Parathyroid adenoma (tissue), 2 donors: ENCODE results near the gene CFAP43.

Experiments
- H2AFZ ChIP-seq: fragments of 300-600 bp; sonication (generic); one replicate; pipeline ENCODE4 v1.7.0; 2017; ENCODE audit warnings: antibody characterized with exemption, mild to moderate bottlenecking
- H3K27ac ChIP-seq: fragments of 300-600 bp; sonication (generic); one replicate; pipeline ENCODE4 v1.7.0; 2017
- H3K27me3 ChIP-seq: fragments of 300-600 bp; sonication (generic); one replicate; pipeline ENCODE4 v1.7.0; 2017; ENCODE audit warnings: low read length; ENCODE audit not compliant: control insufficient read depth, insufficient read depth
- H3K36me3 ChIP-seq: fragments of 300-600 bp; sonication (generic); one replicate; pipeline ENCODE4 v1.7.0; 2017; ENCODE audit warnings: low read length; ENCODE audit not compliant: control insufficient read depth, insufficient read depth
- H3K4me1 ChIP-seq: fragments of 300-600 bp; sonication (generic); one replicate; pipeline ENCODE4 v1.7.0; 2017; ENCODE audit warnings: control low read depth
- H3K4me2 ChIP-seq: fragments of 300-600 bp; sonication (generic); one replicate; pipeline ENCODE4 v1.7.0; 2017; ENCODE audit warnings: low read length
- H3K4me3 ChIP-seq: fragments of 300-600 bp; sonication (generic); one replicate; pipeline ENCODE4 v1.7.0; 2017; ENCODE audit warnings: low read depth, low read length
- H3K79me2 ChIP-seq: fragments of 300-600 bp; sonication (generic); one replicate; pipeline ENCODE4 v1.7.0; 2017; ENCODE audit warnings: control low read depth
- H3K9ac ChIP-seq: fragments of 300-600 bp; sonication (generic); one replicate; pipeline ENCODE4 v1.7.0; 2017; ENCODE audit warnings: mild to moderate bottlenecking
- H3K9me3 ChIP-seq: fragments of 300-600 bp; sonication (generic); one replicate; pipeline ENCODE4 v1.7.0; 2017; ENCODE audit warnings: low read length; ENCODE audit not compliant: control insufficient read depth
- CTCF ChIP-seq: fragments of 300-600 bp; sonication (generic); IDR thresholded peaks from one replicate; pipeline ENCODE4 v1.7.0; 2017; ENCODE audit warnings: antibody characterized with exemption, mild to moderate bottlenecking
- donor health status: primary hyperparathyroidism.

The CFAP43 gene

GRCh38 chr10:104092749-104093148 is 139.4 kb downstream of the CFAP43 start:
- Histone ChIP-seq H3K4me3 (no peak overlapping the region), H3K79me2 (no peaks in the 10 kb centered on the region), H3K27ac (no peak overlapping the region), H3K36me3 (no peaks in the 10 kb centered on the region), H3K9ac (no peak overlapping the region), H3K27me3 (no peaks in the 10 kb centered on the region), H3K9me3 (no peaks in the 10 kb centered on the region), H3K4me1 (no peaks in the 10 kb centered on the region), H3K4me2 (no peak overlapping the region), H2AFZ (no peak overlapping the region)
- TF ChIP-seq CTCF = no peak

GRCh38 chr10:104090611-104091010 is 141.6 kb downstream of the CFAP43 start:
- H3K4me3 ChIP-seq = no peak overlapping the region
- no peaks in the 10 kb centered on the region for H3K4me1 ChIP-seq
- no peaks in the 10 kb centered on the region for H3K79me2 ChIP-seq
- H3K9me3 ChIP-seq = no peaks in the 10 kb centered on the region
- H3K36me3 ChIP-seq = no peaks in the 10 kb centered on the region
- no peak overlapping the region for H2AFZ ChIP-seq
- no peak for TF ChIP-seq CTCF
- no peak overlapping the region for H3K9ac ChIP-seq
- H3K4me2 ChIP-seq = no peak overlapping the region
- H3K27me3 ChIP-seq = no peaks in the 10 kb centered on the region
- H3K27ac ChIP-seq = no peak overlapping the region

- Histone ChIP-seq H3K9me3 (no peaks in the 10 kb centered on the region), H3K36me3 (no peaks in the 10 kb centered on the region), H2AFZ (no peak overlapping the region), H3K4me3 (no peak overlapping the region), H3K27ac (no peak overlapping the region), H3K4me2 (no peak overlapping the region), H3K79me2 (no peaks in the 10 kb centered on the region), H3K27me3 (no peaks in the 10 kb centered on the region), H3K4me1 (no peaks in the 10 kb centered on the region), H3K9ac (no peak overlapping the region)
- TF ChIP-seq CTCF = no peak
Observed at GRCh38 chr10:104089621-104090020, 142.5 kb downstream of the CFAP43 start.

- Histone ChIP-seq H3K4me3 (no peak overlapping the region), H3K79me2 (no peaks in the 10 kb centered on the region), H3K27ac (no peak overlapping the region), H3K36me3 (no peaks in the 10 kb centered on the region), H3K4me1 (no peaks in the 10 kb centered on the region), H2AFZ (no peak overlapping the region), H3K4me2 (no peak overlapping the region), H3K9me3 (no peaks in the 10 kb centered on the region), H3K9ac (no peak overlapping the region), H3K27me3 (no peaks in the 10 kb centered on the region)
- no peak for TF ChIP-seq CTCF
Observed at GRCh38 chr10:104088239-104088638, 143.9 kb downstream of the CFAP43 start.

GRCh38 chr10:104085801-104086400 is 146.3 kb downstream of the CFAP43 start, which contains the start of gene COL17A1:
Gene COL17A1, minus strand, starts transcription at chr10:104085880. Its CDS starts 5,207 bp downstream, at chr10:104080673.
- Histone ChIP-seq H3K9ac (no peak within 1 kb of the TSS), H3K27ac (no peak within 1 kb of the TSS), H3K79me2 (no peaks in the 10 kb centered on the region), H3K4me3 (no peak within 1 kb of the TSS), H3K4me1 (no peaks in the 10 kb centered on the region), H3K27me3 (no peaks in the 10 kb centered on the region), H3K36me3 (no peaks in the 10 kb centered on the region), H2AFZ (no peak within 1 kb of the TSS), H3K4me2 (no peak within 1 kb of the TSS), H3K9me3 (no peaks in the 10 kb centered on the region)
- TF ChIP-seq CTCF = no peak
